A673 (cell line): ENCODE results near the gene ENTHD1. TPM values are rescaled to one million over a fixed set of nuclear protein-coding genes. Genes with fewer than 3 reads are reported as not detected.
"Not testable (repeated sequence)": the region's sequence is repeated elsewhere in the genome, so short reads cannot be mapped to it uniquely, and the experiment has no call there.

Experiments used
- BruUV-seq: library from RNA; stranded (reverse); fragments of 400-500 nt; replicated peaks from 2 replicates; lab custom pipeline; 2021; lab: Mats Ljungman, UMichigan
- CTCF ChIA-PET: fragments of 300-600 bp; sonication (Branson Sonifier 250); formaldehyde crosslinking; loops from one replicate; lab custom pipeline; 2022; ENCODE audit warnings: antibody characterized with exemption; lab: Charles Lee
- POLR2A ChIA-PET: fragments of 300-600 bp; sonication (Branson Sonifier 250); formaldehyde crosslinking; loops from one replicate; lab custom pipeline; 2022; ENCODE audit warnings: antibody characterized with exemption; ENCODE audit not compliant: low non-redundant PET; lab: Charles Lee
- DNase-seq: peaks from one replicate; pipeline ENCODE4 v3.0.0-alpha.2; 2015; ENCODE audit warnings: low spot score
- H3K27ac ChIP-seq: fragments of 200-600 bp; sonication (generic); 2 replicates; pipeline ENCODE4 v1.5.1; 2016; ENCODE audit warnings: mixed run types, low read depth, mild to moderate bottlenecking, mixed read lengths, antibody characterized with exemption, low read length; ENCODE audit not compliant: poor library complexity, severe bottlenecking
- H3K27me3 ChIP-seq: fragments of 200-600 bp; sonication (generic); replicated peaks from 2 replicates; pipeline ENCODE4 v1.6.1; 2017; ENCODE audit warnings: mixed run types, low read depth, mild to moderate bottlenecking, mixed read lengths, antibody characterized with exemption, low read length; ENCODE audit not compliant: insufficient read depth, poor library complexity
- H3K36me3 ChIP-seq: fragments of 200-600 bp; sonication (generic); 2 replicates; pipeline ENCODE4 v1.6.1; 2016; ENCODE audit warnings: mixed run types, mild to moderate bottlenecking, mixed read lengths, antibody characterized with exemption, low read length; ENCODE audit not compliant: insufficient read depth, poor library complexity, severe bottlenecking
- H3K4me1 ChIP-seq: fragments of 200-600 bp; sonication (generic); 2 replicates; pipeline ENCODE4 v1.6.1; 2017; ENCODE audit warnings: mixed run types, mild to moderate bottlenecking, mixed read lengths, antibody characterized with exemption, low read length; ENCODE audit not compliant: insufficient read depth, poor library complexity, severe bottlenecking
- H3K4me3 ChIP-seq: fragments of 200-600 bp; sonication (generic); 2 replicates; pipeline ENCODE4 v1.5.1; 2016; ENCODE audit warnings: low read depth, mixed run types, mild to moderate bottlenecking, mixed read lengths, low read length; ENCODE audit not compliant: poor library complexity, severe bottlenecking
- H3K9me3 ChIP-seq: fragments of 200-600 bp; sonication (generic); 2 replicates; pipeline ENCODE4 v1.6.1; 2016; ENCODE audit warnings: mixed run types, low read depth, mild to moderate bottlenecking, mixed read lengths, antibody characterized with exemption, low read length; ENCODE audit not compliant: poor library complexity, severe bottlenecking
- EZH2 ChIP-seq: fragments of 200-600 bp; sonication (generic); IDR thresholded peaks from 2 replicates; pipeline ENCODE4 v1.6.1; 2017; ENCODE audit warnings: borderline replicate concordance, low read depth, mild to moderate bottlenecking, mixed read lengths, antibody characterized with exemption, low read length; ENCODE audit not compliant: poor library complexity, severe bottlenecking
- intact Hi-C: fragments of 100-400 bp; cut with micrococcal nuclease; formaldehyde crosslinking; loops from one replicate; pipeline ENCODE4 v1.10.0; 2022; ENCODE audit not compliant: unreplicated experiment
- total RNA-seq: library from RNA; stranded (reverse); gene quantifications from 2 replicates; pipeline ENCODE4 v1.2.3, GENCODE V29; 2021
- TF ChIP-seq, protein P1 (sequence below): fragments of 300-800, 200-600 bp; sonication (generic); conservative IDR thresholded peaks from 2 replicates; pipeline ENCODE4 v1.5.1; 2017; ENCODE audit warnings: low read depth, mild to moderate bottlenecking, antibody characterized with exemption, low read length, moderate library complexity, mixed read lengths

ENTHD1 gene
- total RNA-seq, 1 experiment from 2014 or later, result not detected

DNA sequence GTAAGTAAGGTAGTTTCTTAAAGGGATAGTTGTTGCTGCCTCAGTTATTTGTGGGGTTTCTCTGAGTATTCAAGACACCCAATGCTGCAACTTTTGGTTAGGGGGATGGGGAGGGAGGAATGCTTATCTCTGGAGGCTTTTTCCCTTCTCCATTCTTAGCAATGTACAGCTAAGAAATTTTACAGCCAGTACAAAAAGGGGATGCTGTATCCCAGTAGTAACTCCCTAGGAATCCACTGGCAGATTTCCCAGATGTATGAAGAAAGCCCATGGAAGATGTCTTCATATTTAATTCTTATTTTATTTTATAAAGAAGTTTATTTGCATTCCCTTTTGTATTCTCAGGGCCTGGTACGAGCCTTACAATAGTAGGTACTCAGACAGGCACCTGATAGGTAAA lies 154.8 kb downstream of the ENTHD1 start:
- H3K4me3 ChIP-seq, result no peak overlapping the region
- H3K36me3 ChIP-seq, result no peaks in the 10 kb centered on the region
- intact Hi-C loops, result no loop called here
- TF ChIP-seq, protein P1, sequence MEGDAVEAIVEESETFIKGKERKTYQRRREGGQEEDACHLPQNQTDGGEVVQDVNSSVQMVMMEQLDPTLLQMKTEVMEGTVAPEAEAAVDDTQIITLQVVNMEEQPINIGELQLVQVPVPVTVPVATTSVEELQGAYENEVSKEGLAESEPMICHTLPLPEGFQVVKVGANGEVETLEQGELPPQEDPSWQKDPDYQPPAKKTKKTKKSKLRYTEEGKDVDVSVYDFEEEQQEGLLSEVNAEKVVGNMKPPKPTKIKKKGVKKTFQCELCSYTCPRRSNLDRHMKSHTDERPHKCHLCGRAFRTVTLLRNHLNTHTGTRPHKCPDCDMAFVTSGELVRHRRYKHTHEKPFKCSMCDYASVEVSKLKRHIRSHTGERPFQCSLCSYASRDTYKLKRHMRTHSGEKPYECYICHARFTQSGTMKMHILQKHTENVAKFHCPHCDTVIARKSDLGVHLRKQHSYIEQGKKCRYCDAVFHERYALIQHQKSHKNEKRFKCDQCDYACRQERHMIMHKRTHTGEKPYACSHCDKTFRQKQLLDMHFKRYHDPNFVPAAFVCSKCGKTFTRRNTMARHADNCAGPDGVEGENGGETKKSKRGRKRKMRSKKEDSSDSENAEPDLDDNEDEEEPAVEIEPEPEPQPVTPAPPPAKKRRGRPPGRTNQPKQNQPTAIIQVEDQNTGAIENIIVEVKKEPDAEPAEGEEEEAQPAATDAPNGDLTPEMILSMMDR, result no peak
- TF ChIP-seq EZH2, result no peak
- H3K9me3 ChIP-seq, result no peaks in the 10 kb centered on the region
- no peak for DNase-seq
- H3K27me3 ChIP-seq, result peaks cover 20% of the 10 kb centered on the region
- H3K4me1 ChIP-seq, result no peaks in the 10 kb centered on the region
- ChIA-PET POLR2A (interaction anchor here (0.6 to 0.7 kb wide), 2 partner anchors 22 to 27 kb away, joined by 3 to 4 read pairs; no protein-coding TSS in a partner anchor), CTCF (no interaction called here)
- no TSS peak for BruUV-seq
- H3K27ac ChIP-seq, result no peak overlapping the region

DNA sequence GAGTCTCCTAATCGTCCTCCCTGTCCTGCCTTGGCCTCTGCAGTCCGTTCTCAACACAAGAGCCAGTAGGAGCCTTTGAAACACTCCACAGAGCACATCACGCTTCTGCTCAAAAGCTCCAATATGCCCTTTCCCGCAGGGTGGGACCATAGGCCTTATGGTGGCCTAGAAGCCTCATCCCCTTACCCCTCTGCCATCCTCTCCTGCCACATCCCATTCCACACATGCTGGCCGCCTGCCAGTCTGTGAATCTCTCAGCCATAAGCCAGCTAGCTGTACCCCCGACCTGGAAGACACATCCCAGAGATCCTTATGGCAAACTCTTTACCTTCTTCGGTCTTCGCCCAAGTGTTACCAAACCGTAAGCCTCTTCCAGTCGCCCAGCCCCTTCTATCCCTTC lies 157.8 kb downstream of the ENTHD1 start:
- POLR2A ChIA-PET, result no interaction called here
- no peak for DNase-seq
- Histone ChIP-seq H3K36me3 (no peaks in the 10 kb centered on the region), H3K4me3 (no peak overlapping the region), H3K4me1 (no peaks in the 10 kb centered on the region), H3K9me3 (no peaks in the 10 kb centered on the region), H3K27ac (no peak overlapping the region), H3K27me3 (peaks cover 8% of the 10 kb centered on the region)
- CTCF ChIA-PET, result no interaction called here
- intact Hi-C loops, result no loop called here
- BruUV-seq, result no TSS peak
- TF ChIP-seq, protein P1, result no peak
- no peak for TF ChIP-seq EZH2

DNA sequence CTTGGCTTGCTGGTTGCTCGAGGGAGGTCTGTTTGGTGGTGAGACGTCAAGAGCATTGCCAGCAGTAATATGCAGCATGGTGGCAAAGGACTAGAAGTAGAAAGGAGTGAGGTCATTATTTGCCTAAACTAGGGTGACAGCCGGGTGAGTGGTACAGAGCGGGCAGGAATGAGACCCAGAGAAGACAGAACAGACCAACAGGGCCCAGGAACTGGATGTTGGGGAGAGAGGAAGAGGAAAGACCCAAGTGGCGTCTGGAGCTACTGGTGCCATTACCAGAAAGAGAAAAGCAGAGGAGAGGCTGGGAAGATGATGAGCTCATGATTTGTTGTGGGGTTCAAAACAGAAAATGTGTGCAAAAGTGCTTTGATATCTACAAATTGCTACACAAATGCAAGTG lies 158.7 kb downstream of the ENTHD1 start:
- CTCF ChIA-PET, result no interaction called here
- Histone ChIP-seq H3K27ac (no peak overlapping the region), H3K9me3 (no peaks in the 10 kb centered on the region), H3K4me3 (no peak overlapping the region), H3K27me3 (peaks cover 8% of the 10 kb centered on the region), H3K36me3 (no peaks in the 10 kb centered on the region), H3K4me1 (no peaks in the 10 kb centered on the region)
- BruUV-seq, result no TSS peak
- no peak for DNase-seq
- TF ChIP-seq EZH2, result no peak
- TF ChIP-seq, protein P1, result no peak
- intact Hi-C loops, result no loop called here
- POLR2A ChIA-PET, result no interaction called here

DNA sequence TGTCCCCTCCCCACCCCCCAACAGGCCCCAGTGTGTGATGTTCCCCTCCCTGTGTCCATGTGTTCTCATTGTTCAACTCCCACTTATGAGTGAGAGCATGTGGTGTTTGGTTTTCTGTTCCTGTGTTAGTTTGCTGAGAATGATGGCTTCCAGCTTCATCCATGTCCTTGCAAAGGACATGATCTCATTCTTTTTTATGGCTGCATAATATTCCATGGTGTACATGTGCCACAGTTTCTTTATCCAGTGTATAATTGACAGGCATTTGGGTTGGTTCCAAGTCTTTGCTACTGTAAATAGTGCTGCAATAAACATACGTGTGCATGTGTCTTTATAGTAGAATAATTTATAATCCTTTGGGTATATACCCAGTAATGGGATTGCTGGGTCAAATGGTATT lies 159.5 kb downstream of the ENTHD1 start:
- H3K4me3 ChIP-seq, BruUV-seq, POLR2A ChIA-PET, H3K27ac ChIP-seq, H3K9me3 ChIP-seq, DNase-seq, H3K36me3 ChIP-seq, H3K4me1 ChIP-seq, intact Hi-C loops, H3K27me3 ChIP-seq, CTCF ChIA-PET: not testable (repeated sequence)
